Bronchial epithelial cell (primary cell): ENCODE results near the gene RPL15. TPM values are rescaled to one million over a fixed set of nuclear protein-coding genes. Genes with fewer than 3 reads are reported as not detected.
"Not testable (repeated sequence)": the region's sequence is repeated elsewhere in the genome, so short reads cannot be mapped to it uniquely, and the experiment has no call there.

Experiments used
- DNase-seq: peaks from one replicate; pipeline ENCODE4 v3.0.0-alpha.2; 2010; ENCODE audit warnings: low read depth
- FAIRE-seq: peaks from 2 replicates; lab custom pipeline; 2011; peaks lifted over from hg19 to GRCh38; lab: Jason Lieb, UNC
- H3K27me3 ChIP-seq: 2 replicates; pipeline ENCODE4 v1.5.1; 2011; ENCODE audit warnings: low read length; ENCODE audit not compliant: control insufficient read depth, insufficient read depth
- H3K36me3 ChIP-seq: 2 replicates; pipeline ENCODE4 v1.5.1; 2011; ENCODE audit warnings: low read length; ENCODE audit not compliant: control insufficient read depth, insufficient read depth
- H3K4me3 ChIP-seq: 2 replicates; pipeline ENCODE4 v1.5.1; 2011; ENCODE audit warnings: mild to moderate bottlenecking, low read depth, low read length, control low read depth
- CTCF ChIP-seq: IDR thresholded peaks from 2 replicates; pipeline ENCODE4 v1.5.1; 2011; ENCODE audit warnings: mild to moderate bottlenecking, moderate library complexity, low read length, control low read depth, inconsistent platforms; ENCODE audit not compliant: insufficient read depth, severe bottlenecking
- total RNA-seq: library from RNA; depleted of rRNA; stranded (reverse); fragments of >200 nt; gene quantifications from 2 replicates; pipeline ENCODE4 v1.2.1, GENCODE V29; 2014

RPL15 gene
- total RNA-seq, 1 donor from 2014 or later, result 4,496 TPM

DNA sequence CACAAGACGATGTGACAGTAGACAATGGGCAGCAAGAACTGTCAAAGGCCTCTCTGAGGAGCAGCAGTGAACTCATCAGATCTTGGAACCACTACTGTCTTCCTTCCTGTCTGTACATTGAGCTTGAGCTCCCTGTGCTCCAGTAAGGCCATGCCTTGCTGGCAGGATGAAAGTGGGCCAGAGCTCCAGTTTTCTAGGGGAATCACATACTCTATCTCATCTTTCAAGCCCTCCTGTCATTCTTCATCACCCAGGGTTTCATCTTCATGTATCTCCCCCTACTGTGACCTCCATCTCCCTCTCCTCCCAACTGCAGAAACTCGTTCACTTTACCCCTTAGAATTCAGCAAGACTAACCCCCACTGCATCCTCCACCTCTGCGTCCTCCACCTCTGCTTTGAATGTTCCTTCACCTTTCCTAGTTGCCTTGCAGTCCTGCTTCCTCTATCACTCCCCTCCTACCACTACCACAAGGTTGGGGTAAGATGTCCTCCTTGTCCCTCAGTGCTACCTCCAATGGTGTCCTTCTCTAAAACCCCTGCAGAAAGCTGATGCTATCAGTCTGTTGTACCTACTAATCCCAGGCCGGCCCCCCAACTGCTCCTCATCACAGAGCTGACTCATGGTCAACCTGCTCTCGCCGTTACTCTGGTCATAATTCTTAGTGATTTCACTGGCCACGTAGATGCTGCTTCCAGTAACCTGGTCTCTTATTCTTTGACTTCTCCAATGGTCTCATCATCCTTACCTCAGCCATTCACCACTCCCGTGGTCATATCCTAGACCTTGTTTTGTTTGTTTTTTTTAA lies 22.5 kb upstream of the RPL15 start:
- no peak for TF ChIP-seq CTCF
- no peak overlapping the region for H3K4me3 ChIP-seq
- DNase-seq, result no peak
- no peak for FAIRE-seq
- H3K36me3 ChIP-seq, result no peaks in the 10 kb centered on the region
- H3K27me3 ChIP-seq, result no peaks in the 10 kb centered on the region

- no peaks in the 10 kb centered on the region for H3K36me3 ChIP-seq
- no peak for DNase-seq
- TF ChIP-seq CTCF, result no peak
- no peaks in the 10 kb centered on the region for H3K27me3 ChIP-seq
- H3K4me3 ChIP-seq, result no peak overlapping the region
- no peak for FAIRE-seq
Measured at GRCh38 chr3:23895181-23895580, 21.8 kb upstream of the RPL15 start.

GRCh38 chr3:23900744-23901143 lies 16.2 kb upstream of the RPL15 start:
- Histone ChIP-seq H3K4me3 (no peak overlapping the region), H3K27me3 (no peaks in the 10 kb centered on the region), H3K36me3 (no peaks in the 10 kb centered on the region)
- FAIRE-seq (no peak), DNase-seq (no peak)
- no peak for TF ChIP-seq CTCF

GRCh38 chr3:23904545-23904944 lies 12.4 kb upstream of the RPL15 start:
- no peak overlapping the region for H3K4me3 ChIP-seq
- TF ChIP-seq CTCF, result no peak
- DNase-seq (no peak), FAIRE-seq (no peak)
- H3K27me3 ChIP-seq, result no peaks in the 10 kb centered on the region
- H3K36me3 ChIP-seq, result no peaks in the 10 kb centered on the region

GRCh38 chr3:23909341-23909740 lies 7.6 kb upstream of the RPL15 start:
- no peaks in the 10 kb centered on the region for H3K27me3 ChIP-seq
- H3K4me3 ChIP-seq, result no peak overlapping the region
- DNase-seq (no peak), FAIRE-seq (no peak)
- TF ChIP-seq CTCF, result no peak
- no peaks in the 10 kb centered on the region for H3K36me3 ChIP-seq

GRCh38 chr3:23911397-23911796 lies 5.5 kb upstream of the RPL15 start:
- no peak for TF ChIP-seq CTCF
- Histone ChIP-seq H3K36me3 (no peaks in the 10 kb centered on the region), H3K27me3 (no peaks in the 10 kb centered on the region), H3K4me3 (no peak overlapping the region)
- FAIRE-seq (no peak), DNase-seq (no peak)

GRCh38 chr3:23912335-23912734 lies 4.6 kb upstream of the RPL15 start:
- not testable (repeated sequence) for FAIRE-seq, H3K27me3 ChIP-seq, DNase-seq, H3K36me3 ChIP-seq, H3K4me3 ChIP-seq
